Activated CD4-positive, alpha-beta memory T cell treated with anti-CD3 and anti-CD28 coated beads, Interleukin-2, amount 10 ng/mL, durations not matched to agents 7 days and 5 days (primary cell): ENCODE data around the gene FXN. TPM values are rescaled to one million over a fixed set of nuclear protein-coding genes. Genes with fewer than 3 reads are reported as not detected.
A peak's percentile ranks its signal among the peaks of the same experiment; 100 is the strongest.

Experiments used
- CTCF ChIA-PET: fragments of 350-600 bp; sonication (Branson Sonifier 250); formaldehyde crosslinking; loops from one replicate; lab custom pipeline; 2021; ENCODE audit warnings: antibody characterized with exemption, inconsistent platforms; lab: Charles Lee
- POLR2A ChIA-PET: fragments of 350-600 bp; sonication (Branson Sonifier 250); formaldehyde crosslinking; loops from one replicate; lab custom pipeline; 2021; ENCODE audit warnings: antibody characterized with exemption; lab: Charles Lee
- DNase-seq: peaks from one replicate; pipeline ENCODE4 v3.0.0-alpha.2; 2020
- H3K27ac Mint-ChIP-seq: one replicate; pipeline ENCODE4 v1.8.0; 2021; ENCODE audit warnings: mild to moderate bottlenecking, mixed read lengths
- H3K27me3 Mint-ChIP-seq: one replicate; pipeline ENCODE4 v1.8.0; 2021; ENCODE audit warnings: mixed read lengths
- H3K36me3 Mint-ChIP-seq: one replicate; pipeline ENCODE4 v1.8.0; 2021; ENCODE audit warnings: low read depth, mixed read lengths
- H3K4me1 Mint-ChIP-seq: one replicate; pipeline ENCODE4 v1.8.0; 2021; ENCODE audit warnings: mixed read lengths
- H3K4me3 Mint-ChIP-seq: one replicate; pipeline ENCODE4 v1.8.0; 2021; ENCODE audit warnings: mild to moderate bottlenecking, mixed read lengths
- H3K9me3 Mint-ChIP-seq: one replicate; pipeline ENCODE4 v1.8.0; 2021; ENCODE audit warnings: mixed read lengths
- total RNA-seq, 2 experiments: library from RNA; stranded (reverse); gene quantifications; one replicate each; pipeline ENCODE4 v1.2.3, GENCODE V29; 2021

The FXN gene
- total RNA-seq, 2 experiments from 2014 or later, result 21.8 to 22.5 TPM

- POLR2A ChIA-PET, result interaction anchor here (0.9 to 2.1 kb wide), 3 partner anchors 10 to 60 kb away, joined by 3 to 7 read pairs (median 4); no protein-coding TSS in a partner anchor
- DNase-seq, result no peak
- Mint-ChIP-seq H3K4me3 (peak overlapping the region; percentile 67), H3K9me3 (no peaks in the 10 kb centered on the region), H3K4me1 (peaks cover 17% of the 10 kb centered on the region), H3K27me3 (peaks cover 5% of the 10 kb centered on the region), H3K27ac (no peak overlapping the region), H3K36me3 (no peaks in the 10 kb centered on the region)
- CTCF ChIA-PET, result interaction anchor here (0.8 to 2.5 kb wide), 5 partner anchors 33 to 86 kb away, joined by 3 to 20 read pairs (median 4); no protein-coding TSS in a partner anchor
These were observed 85.0 kb downstream of the FXN start for GRCh38 chr9:69120380-69121154.

DNA sequence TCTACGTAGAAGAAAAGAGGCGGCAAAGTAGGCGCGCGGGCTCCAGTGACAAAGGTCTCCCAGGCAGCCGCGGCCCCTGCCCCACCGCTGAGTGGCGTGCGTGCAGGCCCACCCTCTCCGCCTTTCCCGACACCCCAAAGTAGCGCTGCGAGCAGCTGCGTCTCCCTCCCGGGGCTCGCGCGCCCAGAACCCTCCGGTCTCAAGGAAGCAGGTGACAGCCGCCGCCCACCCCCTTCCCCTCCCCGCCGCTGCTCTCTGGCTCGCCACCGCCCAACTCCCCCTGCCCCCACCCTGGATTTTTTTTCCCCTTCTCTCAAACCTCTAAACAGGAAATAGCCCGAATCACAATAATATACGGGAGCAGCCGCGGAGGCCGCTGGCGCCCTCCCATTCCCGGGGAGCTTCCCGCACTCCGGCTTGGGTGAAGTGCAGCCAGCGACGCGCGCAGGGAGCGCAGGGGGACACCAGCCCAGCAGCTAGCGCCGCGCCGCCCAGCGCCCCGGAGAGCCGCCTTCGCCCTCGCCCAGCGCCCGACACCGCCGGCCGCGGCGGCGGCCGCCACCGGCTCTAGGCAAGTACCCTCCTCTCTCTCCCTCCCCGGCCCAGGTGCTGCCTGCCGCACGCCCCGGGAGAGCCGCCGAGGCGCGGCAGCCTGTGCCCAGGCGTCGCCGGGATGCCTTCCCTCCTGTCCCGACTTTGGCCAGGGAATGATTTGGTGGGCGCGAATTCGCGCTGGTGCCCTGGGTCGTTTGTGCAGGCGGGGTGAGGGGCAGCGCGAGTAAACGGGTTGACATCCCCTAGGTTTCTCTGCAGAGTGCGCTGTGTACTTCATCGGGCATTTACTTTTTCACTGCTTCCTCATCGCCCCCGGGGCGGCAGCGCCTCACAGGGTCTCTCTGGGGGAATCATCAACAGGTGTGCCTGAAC lies 85.9 kb downstream of the FXN start:
- CTCF ChIA-PET, result interaction anchor here (0.8 to 2.5 kb wide), 8 partner anchors 10 to 86 kb away, joined by 3 to 20 read pairs (median 4); no protein-coding TSS in a partner anchor
- Mint-ChIP-seq H3K27me3 (peaks cover 5% of the 10 kb centered on the region), H3K4me3 (peak overlapping the region; percentile 87), H3K36me3 (no peaks in the 10 kb centered on the region), H3K4me1 (peaks cover 17% of the 10 kb centered on the region), H3K9me3 (no peaks in the 10 kb centered on the region), H3K27ac (peak overlapping the region; percentile 40)
- peak; percentile 32 for DNase-seq
- POLR2A ChIA-PET, result interaction anchor here (0.6 to 2.1 kb wide), 5 partner anchors 9 to 73 kb away, joined by 3 to 7 read pairs (median 4); no protein-coding TSS in a partner anchor

DNA sequence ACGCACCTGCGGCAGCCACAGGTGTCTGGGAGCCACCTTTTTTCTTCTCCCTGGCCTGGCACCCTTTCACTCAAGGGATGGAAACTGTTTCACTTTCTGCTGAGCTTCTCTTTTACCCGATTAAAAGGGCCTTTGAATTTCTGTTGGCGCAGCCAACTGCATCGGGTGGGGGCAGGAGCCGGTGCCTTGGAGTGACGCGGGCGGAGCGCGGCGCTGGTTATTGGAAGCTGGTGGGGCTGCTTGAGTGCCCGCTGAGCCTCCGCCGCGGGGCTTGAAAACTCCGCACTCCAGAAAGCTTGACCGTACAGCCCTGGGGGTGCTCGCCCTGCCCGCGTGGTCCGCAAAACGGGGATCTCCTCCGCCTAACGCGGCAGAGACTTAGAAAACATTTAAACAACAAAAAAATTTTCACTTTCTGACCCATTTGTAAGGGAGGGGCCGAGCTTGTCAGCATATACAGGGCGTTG lies 86.6 kb downstream of the FXN start:
- CTCF ChIA-PET, result interaction anchor here (0.8 to 2.5 kb wide), 7 partner anchors 9 to 87 kb away, joined by 3 to 20 read pairs (median 4); partner anchors contain the start of gene FXN
- Mint-ChIP-seq H3K36me3 (no peaks in the 10 kb centered on the region), H3K9me3 (no peaks in the 10 kb centered on the region), H3K27ac (peak overlapping the region; percentile 40), H3K4me1 (peaks cover 17% of the 10 kb centered on the region), H3K27me3 (peaks cover 5% of the 10 kb centered on the region), H3K4me3 (peak overlapping the region; percentile 87)
- peak; percentile 47 for DNase-seq
- POLR2A ChIA-PET, result interaction anchor here (0.6 to 2.1 kb wide), 5 partner anchors 9 to 74 kb away, joined by 3 to 7 read pairs (median 4); no protein-coding TSS in a partner anchor

GRCh38 chr9:69122549-69123141 lies 87.1 kb downstream of the FXN start:
- POLR2A ChIA-PET, result interaction anchor here (0.8 to 2.1 kb wide), 4 partner anchors 8 to 69 kb away, joined by 3 to 7 read pairs (median 4); no protein-coding TSS in a partner anchor
- CTCF ChIA-PET, result interaction anchor here (0.8 to 2.5 kb wide), 7 partner anchors 8 to 87 kb away, joined by 3 to 20 read pairs (median 4); partner anchors contain the start of gene FXN
- H3K27me3 Mint-ChIP-seq, result peaks cover 5% of the 10 kb centered on the region
- DNase-seq, result no peak
- H3K36me3 Mint-ChIP-seq, result no peaks in the 10 kb centered on the region
- H3K27ac Mint-ChIP-seq, result no peak overlapping the region
- H3K4me1 Mint-ChIP-seq, result peaks cover 17% of the 10 kb centered on the region
- no peaks in the 10 kb centered on the region for H3K9me3 Mint-ChIP-seq
- H3K4me3 Mint-ChIP-seq, result peak overlapping the region; percentile 87

DNA sequence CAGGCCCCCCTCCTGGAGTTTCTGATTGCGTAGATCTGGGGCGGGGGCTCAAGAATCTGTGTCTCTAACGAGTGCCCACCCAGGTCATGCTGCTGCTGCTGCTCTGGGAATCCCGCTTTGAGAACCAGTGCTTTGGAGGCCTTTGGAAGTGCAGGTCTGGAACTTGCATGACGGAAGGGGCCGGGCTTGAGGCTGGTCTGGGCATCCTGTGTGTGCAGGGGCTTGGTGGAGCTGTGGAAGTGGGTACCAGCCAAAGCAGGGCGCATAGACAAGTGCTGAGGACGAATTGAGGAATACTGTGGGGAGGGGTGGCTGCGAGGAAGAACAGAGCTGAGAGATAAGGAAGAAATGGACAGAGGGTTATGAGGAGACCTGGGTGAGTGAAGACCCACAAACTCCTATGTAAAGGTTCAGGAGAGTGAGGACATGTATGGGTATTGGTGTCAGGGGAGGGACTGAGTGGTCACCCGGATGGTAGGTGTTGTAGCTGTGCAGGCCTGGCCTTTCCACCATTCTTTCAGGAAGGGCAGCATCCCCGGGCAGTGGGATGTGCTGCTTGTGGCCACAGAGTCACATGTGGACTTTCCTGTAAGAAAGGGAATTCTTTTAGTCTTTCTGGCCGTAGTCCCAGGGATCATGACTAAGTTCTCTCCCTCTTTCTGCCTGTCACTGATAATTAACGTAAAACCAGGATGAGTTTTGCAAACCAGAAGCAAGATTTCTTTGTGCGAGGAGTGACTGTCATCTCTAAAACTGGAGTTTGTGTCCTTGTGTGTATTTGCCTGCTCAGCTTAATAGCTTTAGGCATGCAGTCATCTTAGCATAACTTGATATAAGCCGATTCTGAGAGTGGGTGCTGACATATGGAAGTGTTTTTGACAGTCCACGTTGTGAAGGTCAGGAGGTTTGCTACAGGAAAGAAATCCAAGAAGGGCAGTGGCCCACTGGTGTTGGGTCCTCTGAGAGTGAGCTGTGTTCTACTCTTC lies 95.2 kb downstream of the FXN start:
- CTCF ChIA-PET, result interaction anchor here (1.4 kb wide), 1 partner anchor 9 kb away, joined by 5 read pairs; no protein-coding TSS in a partner anchor
- no peak overlapping the region for H3K27ac Mint-ChIP-seq
- no peak overlapping the region for H3K4me3 Mint-ChIP-seq
- H3K36me3 Mint-ChIP-seq, result no peaks in the 10 kb centered on the region
- DNase-seq, result no peak
- POLR2A ChIA-PET, result interaction anchor here (1.5 kb wide), 1 partner anchor 9 kb away, joined by 4 read pairs; no protein-coding TSS in a partner anchor
- no peaks in the 10 kb centered on the region for H3K9me3 Mint-ChIP-seq
- H3K27me3 Mint-ChIP-seq, result peaks cover 1% of the 10 kb centered on the region
- H3K4me1 Mint-ChIP-seq, result no peaks in the 10 kb centered on the region

- ChIA-PET POLR2A (interaction anchor here (1.5 kb wide), 1 partner anchor 10 kb away, joined by 4 read pairs; no protein-coding TSS in a partner anchor), CTCF (interaction anchor here (1.4 kb wide), 1 partner anchor 10 kb away, joined by 5 read pairs; no protein-coding TSS in a partner anchor)
- Mint-ChIP-seq H3K9me3 (no peaks in the 10 kb centered on the region), H3K27me3 (peaks cover 1% of the 10 kb centered on the region), H3K27ac (no peak overlapping the region), H3K36me3 (no peaks in the 10 kb centered on the region), H3K4me1 (no peaks in the 10 kb centered on the region), H3K4me3 (no peak overlapping the region)
- no peak for DNase-seq
These were observed 96.1 kb downstream of the FXN start for GRCh38 chr9:69131682-69132081.

- no peak for DNase-seq
- H3K27me3 Mint-ChIP-seq, result peaks cover 1% of the 10 kb centered on the region
- H3K4me3 Mint-ChIP-seq, result no peak overlapping the region
- CTCF ChIA-PET, result no interaction called here
- no peaks in the 10 kb centered on the region for H3K9me3 Mint-ChIP-seq
- no peaks in the 10 kb centered on the region for H3K4me1 Mint-ChIP-seq
- H3K27ac Mint-ChIP-seq, result no peak overlapping the region
- POLR2A ChIA-PET, result no interaction called here
- H3K36me3 Mint-ChIP-seq, result no peaks in the 10 kb centered on the region
These were observed 96.8 kb downstream of the FXN start for GRCh38 chr9:69132361-69132760.

DNA sequence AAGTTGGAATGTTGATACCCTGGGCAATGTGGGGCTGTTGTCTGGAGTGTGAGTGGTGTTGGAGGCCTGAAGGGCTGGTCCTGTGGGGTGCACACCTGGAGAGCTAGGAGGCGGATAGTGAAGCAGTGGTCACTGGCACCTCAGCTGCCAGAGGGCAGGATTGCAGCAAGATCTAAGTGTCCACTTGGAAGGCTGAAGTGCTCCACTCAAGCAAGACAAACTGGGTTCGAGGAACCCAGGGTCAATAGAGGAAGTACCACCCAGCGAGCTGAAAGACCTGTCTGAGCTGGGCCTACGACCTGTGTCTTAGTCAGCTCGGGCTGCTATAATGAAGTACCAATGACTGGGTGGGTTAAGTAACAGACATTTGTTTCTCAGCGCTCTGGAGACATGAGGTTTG lies 98.9 kb downstream of the FXN start:
- no peaks in the 10 kb centered on the region for H3K36me3 Mint-ChIP-seq
- H3K27me3 Mint-ChIP-seq, result peaks cover 1% of the 10 kb centered on the region
- POLR2A ChIA-PET, result no interaction called here
- H3K9me3 Mint-ChIP-seq, result no peaks in the 10 kb centered on the region
- no peaks in the 10 kb centered on the region for H3K4me1 Mint-ChIP-seq
- no peak overlapping the region for H3K27ac Mint-ChIP-seq
- CTCF ChIA-PET, result no interaction called here
- no peak for DNase-seq
- no peak overlapping the region for H3K4me3 Mint-ChIP-seq

GRCh38 chr9:69136185-69136584 lies 100.6 kb downstream of the FXN start:
- H3K36me3 Mint-ChIP-seq, result no peaks in the 10 kb centered on the region
- POLR2A ChIA-PET, result no interaction called here
- no peak for DNase-seq
- no peaks in the 10 kb centered on the region for H3K4me1 Mint-ChIP-seq
- no peaks in the 10 kb centered on the region for H3K27me3 Mint-ChIP-seq
- CTCF ChIA-PET, result interaction anchor here (1.2 kb wide), 1 partner anchor 22 kb away, joined by 3 read pairs; no protein-coding TSS in a partner anchor
- H3K9me3 Mint-ChIP-seq, result no peaks in the 10 kb centered on the region
- no peak overlapping the region for H3K27ac Mint-ChIP-seq
- no peak overlapping the region for H3K4me3 Mint-ChIP-seq

GRCh38 chr9:69136779-69137178 lies 101.2 kb downstream of the FXN start:
- Mint-ChIP-seq H3K4me1 (no peaks in the 10 kb centered on the region), H3K4me3 (no peak overlapping the region), H3K9me3 (no peaks in the 10 kb centered on the region), H3K36me3 (no peaks in the 10 kb centered on the region), H3K27ac (no peak overlapping the region), H3K27me3 (no peaks in the 10 kb centered on the region)
- CTCF ChIA-PET, result interaction anchor here (0.6 to 1.2 kb wide), 2 partner anchors 22 to 117 kb away, joined by 3 to 4 read pairs; no protein-coding TSS in a partner anchor
- POLR2A ChIA-PET, result no interaction called here
- DNase-seq, result no peak

DNA sequence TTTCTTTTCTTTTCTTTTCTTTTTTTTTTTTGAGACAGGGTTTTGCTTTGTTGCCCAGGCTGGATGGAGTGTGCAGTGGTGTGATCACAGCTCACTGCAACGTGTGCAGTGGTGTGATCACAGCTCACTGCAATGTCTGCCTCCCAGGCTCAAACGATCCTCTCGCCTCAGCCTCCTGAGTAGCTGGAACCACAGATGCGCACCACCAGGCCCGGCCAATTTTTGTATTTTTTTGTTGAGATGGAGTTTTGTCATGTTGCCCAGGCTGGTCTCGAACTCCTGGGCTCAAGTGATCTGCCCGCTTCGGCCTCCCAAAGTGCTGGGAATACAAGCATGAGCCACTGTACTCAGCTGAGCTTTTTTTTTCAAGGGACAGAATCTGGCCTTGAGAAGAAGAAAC lies 101.8 kb downstream of the FXN start:
- Mint-ChIP-seq H3K27ac (no peak overlapping the region), H3K4me3 (no peak overlapping the region), H3K4me1 (no peaks in the 10 kb centered on the region), H3K9me3 (no peaks in the 10 kb centered on the region), H3K36me3 (no peaks in the 10 kb centered on the region), H3K27me3 (no peaks in the 10 kb centered on the region)
- DNase-seq, result no peak
- ChIA-PET POLR2A (no interaction called here), CTCF (interaction anchor here (0.6 kb wide), 1 partner anchor 117 kb away, joined by 4 read pairs; no protein-coding TSS in a partner anchor)
